Pons (tissue), 1 donor: ENCODE data around the gene NHSL2.

ENCODE experiments used
- DNase-seq: peaks from one replicate; pipeline ENCODE4 v3.0.0-alpha.2; 2016; ENCODE audit warnings: low spot score

NHSL2 gene

GRCh38 chrX:71991164-71991563 is 80.5 kb downstream of the NHSL2 start:
- no peak for DNase-seq

- no peak for DNase-seq
Measured at GRCh38 chrX:71992711-71993110, 82.1 kb downstream of the NHSL2 start.

GRCh38 chrX:71993371-71993770 is 82.7 kb downstream of the NHSL2 start:
- no peak for DNase-seq

- no peak for DNase-seq
Measured at GRCh38 chrX:71994601-71995000, 84.0 kb downstream of the NHSL2 start.

- DNase-seq: no peak
Measured at GRCh38 chrX:71995122-71995521, 84.5 kb downstream of the NHSL2 start.

GRCh38 chrX:71996136-71996535 is 85.5 kb downstream of the NHSL2 start:
- no peak for DNase-seq

- DNase-seq: no peak
Measured at GRCh38 chrX:71996826-71997225, 86.2 kb downstream of the NHSL2 start.

- DNase-seq: no peak
Measured at GRCh38 chrX:71997320-71997719, 86.7 kb downstream of the NHSL2 start.

GRCh38 chrX:71998836-71999509 is 88.3 kb downstream of the NHSL2 start:
- DNase-seq: peak; percentile 30

GRCh38 chrX:71999535-71999934 is 88.9 kb downstream of the NHSL2 start:
- no peak for DNase-seq

- DNase-seq: no peak
Measured at GRCh38 chrX:72001471-72001870, 90.8 kb downstream of the NHSL2 start.

GRCh38 chrX:72001906-72002305 is 91.3 kb downstream of the NHSL2 start:
- no peak for DNase-seq

GRCh38 chrX:72002875-72003274 is 92.2 kb downstream of the NHSL2 start:
- DNase-seq: no peak

- no peak for DNase-seq
Measured at GRCh38 chrX:72003811-72004750, 93.4 kb downstream of the NHSL2 start.

- no peak for DNase-seq
Measured at GRCh38 chrX:72005046-72005445, 94.4 kb downstream of the NHSL2 start.

GRCh38 chrX:72006461-72006860 is 95.8 kb downstream of the NHSL2 start:
- no peak for DNase-seq

- DNase-seq: no peak
Measured at GRCh38 chrX:72009731-72010130, 99.1 kb downstream of the NHSL2 start.

- no peak for DNase-seq
Measured at GRCh38 chrX:72011734-72012133, 101.1 kb downstream of the NHSL2 start.

- DNase-seq: no peak
Measured at GRCh38 chrX:72015383-72015782, 104.7 kb downstream of the NHSL2 start.

GRCh38 chrX:72016881-72017783 is 106.5 kb downstream of the NHSL2 start:
- DNase-seq: no peak

GRCh38 chrX:72018277-72019112 is 107.8 kb downstream of the NHSL2 start:
- DNase-seq: peak; percentile 53
